GM18861 (cell line): ENCODE results near the gene CTRB1.

Experiments
- ATAC-seq: cut with Tn5 transposase; IDR thresholded peaks from one replicate; pipeline ENCODE4 v1.9.1; 2021; ENCODE audit not compliant: unreplicated experiment

The CTRB1 gene

DNA sequence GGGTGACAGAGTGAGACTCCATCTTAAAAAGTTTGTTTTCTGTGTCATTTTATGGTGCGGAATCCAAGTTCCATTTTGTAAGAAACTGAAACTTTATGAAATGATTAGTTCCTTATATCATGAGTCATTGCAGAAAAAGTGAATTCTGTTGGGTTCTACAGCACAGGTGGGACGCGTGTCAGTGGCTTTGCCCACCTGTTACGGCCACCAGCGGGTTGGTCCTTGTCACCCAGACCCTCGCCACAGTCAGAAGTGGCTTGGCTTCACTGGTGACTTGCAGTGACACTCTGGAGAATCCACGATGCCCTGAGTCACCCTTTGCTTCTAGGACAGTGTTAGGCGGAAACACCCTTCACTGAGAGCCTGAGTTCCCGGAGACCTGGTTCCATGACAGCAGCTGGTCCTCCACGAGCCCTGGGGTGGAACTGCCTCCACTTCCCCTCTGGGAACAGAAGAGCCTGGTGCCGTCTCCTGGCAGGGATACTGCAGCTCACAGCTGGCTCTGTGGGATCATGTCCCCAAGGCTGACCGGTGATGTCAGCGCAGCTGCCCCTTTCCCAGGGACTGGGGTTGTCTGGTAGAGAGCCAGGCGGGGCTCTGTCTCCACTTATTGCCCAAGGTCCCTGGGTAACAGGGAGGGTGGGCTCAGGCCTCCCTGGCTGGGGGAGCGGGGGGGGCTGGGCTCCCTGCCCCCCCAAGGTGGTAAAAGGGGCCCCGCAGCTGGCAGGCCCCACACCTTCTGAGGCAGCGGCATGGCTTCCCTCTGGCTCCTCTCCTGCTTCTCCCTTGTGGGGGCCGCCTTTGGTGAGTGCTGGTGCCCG is at the start of gene CTRB1:
CTRB1 (plus strand) TSS at position 733 of the 821 bp plus-strand sequence; CDS start at position 753, 20 bp downstream.
- ATAC-seq: no peak

DNA sequence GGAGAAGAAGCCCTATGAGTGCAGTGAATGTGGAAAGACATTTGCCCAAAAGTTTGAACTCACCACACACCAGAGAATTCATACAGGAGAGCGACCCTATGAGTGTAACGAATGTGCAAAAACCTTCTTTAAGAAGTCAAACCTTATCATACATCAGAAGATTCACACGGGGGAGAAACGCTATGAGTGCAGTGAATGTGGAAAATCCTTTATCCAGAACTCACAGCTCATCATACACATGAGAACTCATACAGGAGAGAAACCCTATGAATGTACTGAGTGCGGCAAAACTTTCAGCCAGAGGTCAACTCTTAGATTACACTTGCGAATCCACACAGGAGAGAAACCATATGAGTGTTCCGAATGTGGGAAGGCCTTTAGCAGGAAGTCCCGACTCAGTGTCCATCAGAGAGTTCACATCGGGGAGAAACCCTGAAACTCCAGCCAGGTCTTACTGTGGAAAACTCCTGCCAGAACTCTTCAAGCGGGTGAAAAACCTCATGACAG is 48.8 kb upstream of the CTRB1 start:
- ATAC-seq: no peak

DNA sequence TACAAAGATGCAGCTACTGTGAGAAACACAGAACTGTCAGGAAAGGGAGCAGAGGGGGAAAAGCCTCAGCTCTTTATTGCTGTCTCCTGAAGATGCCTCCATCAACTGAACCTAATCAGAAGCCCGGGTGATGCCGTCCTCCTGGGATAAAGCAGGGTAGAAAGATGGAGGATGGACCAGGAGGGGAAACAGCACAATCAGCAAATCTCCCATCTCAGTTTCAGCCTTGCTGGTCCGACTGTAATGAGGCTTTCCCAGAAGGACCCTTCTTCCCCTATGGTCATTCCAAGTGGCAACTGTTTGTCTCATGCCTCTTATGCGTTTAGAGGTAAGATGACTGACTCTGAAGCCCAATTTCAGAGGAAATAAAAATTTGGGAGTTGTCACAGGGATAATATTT is 46.2 kb upstream of the CTRB1 start:
- ATAC-seq: no peak

DNA sequence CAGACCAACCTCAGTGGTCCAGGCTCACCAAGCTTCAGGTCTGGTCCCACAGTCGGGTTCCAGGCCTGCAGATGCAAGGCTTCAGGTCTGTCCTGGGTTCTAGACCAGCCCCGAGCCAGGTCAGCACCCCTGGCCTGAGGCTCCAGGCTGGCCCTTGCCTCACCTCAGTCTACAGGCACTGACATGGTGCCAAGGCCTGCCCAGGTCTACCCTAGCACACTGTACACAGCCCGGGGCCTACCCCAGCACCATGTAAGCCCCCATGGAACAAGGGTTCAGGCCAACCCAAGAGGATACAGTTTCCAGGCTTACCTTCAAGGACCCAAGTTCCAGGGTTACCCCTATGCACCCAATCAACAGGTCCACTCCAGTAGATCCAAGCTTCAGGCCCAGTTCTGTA is 43.7 kb upstream of the CTRB1 start:
- ATAC-seq: no peak

DNA sequence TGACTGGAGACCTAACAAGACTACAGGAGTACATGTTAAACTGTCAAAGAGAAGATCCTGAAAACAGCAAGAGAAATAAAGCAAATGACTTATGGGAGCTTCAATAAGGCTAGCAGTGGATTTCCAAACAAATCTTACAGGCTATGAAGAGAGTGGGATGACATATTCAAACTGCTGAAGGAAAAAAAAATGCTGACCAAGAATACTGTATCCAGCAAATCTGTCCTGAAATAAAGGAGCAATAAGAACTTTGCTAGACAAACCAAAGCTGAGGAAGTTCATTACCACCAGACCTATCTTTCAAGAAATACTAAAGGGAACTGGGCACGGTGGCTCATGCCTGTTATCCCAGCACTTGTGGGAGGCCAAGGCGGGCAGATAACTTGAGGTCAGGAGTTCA is 41.9 kb upstream of the CTRB1 start:
- no peak for ATAC-seq

DNA sequence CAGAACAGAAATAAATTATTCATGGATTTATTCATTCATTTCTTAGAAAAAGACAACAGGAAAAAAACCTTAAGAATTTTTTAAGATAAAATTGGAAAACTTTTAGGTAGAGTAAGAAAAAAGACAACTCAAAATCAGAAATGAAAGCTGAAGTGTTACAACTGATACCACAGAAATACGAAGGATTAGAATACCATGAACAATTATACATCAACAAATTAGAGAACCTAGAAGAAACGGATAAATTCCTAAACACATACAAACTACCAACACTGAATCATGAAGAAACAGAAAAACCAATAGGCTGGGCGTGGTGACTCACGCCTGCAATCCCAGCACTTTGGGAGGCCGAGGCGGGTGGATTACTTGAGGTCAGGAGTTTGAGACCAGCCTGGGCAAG is 39.6 kb upstream of the CTRB1 start:
- ATAC-seq: no peak

DNA sequence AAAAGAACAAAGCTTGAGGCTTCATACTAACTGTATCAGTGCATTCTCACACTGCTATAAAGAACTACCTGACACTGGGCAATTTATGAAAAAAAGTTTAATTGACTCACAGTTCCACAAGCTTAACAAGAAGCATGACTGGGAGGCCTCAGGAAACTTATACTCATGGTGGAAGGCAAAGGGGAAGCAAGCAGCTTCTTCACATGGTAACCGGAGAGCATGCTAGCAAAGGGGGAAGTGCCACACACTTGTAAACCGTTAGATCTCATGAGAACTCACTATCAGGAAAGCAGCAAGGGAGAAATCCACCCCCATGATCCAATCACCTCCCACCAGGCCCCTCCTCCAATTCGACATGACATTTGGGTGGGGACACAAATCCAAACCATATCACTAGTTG is 37.2 kb upstream of the CTRB1 start:
- ATAC-seq: no peak

DNA sequence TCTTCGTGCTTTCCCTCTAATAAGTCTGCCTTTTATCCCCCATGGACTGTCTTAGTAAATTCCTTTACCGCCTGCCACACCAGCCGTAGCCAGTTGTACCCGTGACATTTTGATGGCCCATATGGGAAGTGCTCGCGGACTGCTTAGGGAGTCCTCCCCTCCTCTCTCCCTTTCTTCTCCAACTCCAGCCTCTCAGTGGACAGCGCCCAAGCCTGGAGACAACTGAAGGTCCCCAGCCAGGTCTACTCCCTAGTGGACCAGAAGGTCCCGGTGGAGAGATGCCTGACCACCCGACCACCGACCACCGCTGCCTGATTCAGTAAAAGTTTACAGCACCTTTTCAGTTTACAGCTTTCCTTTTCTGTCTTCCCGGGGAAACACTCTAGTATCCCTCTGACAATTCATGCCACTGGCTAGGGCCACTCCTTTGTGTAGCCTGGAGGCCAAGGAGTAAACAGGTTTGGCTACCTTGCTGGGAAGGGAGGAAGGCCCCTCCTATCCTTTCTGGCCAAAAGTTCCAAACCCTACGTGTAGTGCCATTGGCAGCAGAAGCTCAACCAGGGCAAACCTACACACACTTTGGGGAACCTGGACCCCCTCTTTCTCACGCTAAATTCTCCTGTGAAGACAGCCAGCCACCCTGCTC is 29.8 kb upstream of the CTRB1 start:
- ATAC-seq: no peak

DNA sequence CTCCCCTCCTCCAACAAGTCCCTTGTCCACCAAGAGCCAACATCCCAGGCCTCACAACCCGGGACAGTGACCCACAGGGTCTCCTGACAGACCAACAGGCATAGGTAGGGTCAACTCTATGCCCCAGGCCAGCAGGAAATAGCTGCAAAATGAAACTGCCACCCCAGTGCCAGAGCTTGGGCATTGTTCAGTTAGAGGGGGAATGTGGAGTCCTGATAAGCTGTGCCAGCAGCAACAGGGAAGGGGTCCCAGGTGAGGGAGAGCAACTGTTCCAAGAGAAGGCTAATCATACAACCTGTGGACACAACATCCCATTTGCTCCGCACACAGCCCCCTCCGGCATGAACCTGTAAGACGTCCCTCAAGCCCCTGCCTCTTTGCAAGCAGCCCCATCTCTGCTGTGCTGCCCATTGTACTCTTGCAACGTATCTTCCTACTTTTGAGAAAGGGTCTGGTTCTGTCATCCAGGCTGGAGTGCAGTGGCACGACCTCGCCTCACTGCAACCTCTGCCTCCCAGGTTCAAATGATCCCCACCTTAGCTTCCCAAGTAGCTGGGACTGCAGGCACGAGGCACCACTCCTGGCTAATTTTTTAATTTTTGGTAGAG is 29.0 kb upstream of the CTRB1 start:
- no peak for ATAC-seq

DNA sequence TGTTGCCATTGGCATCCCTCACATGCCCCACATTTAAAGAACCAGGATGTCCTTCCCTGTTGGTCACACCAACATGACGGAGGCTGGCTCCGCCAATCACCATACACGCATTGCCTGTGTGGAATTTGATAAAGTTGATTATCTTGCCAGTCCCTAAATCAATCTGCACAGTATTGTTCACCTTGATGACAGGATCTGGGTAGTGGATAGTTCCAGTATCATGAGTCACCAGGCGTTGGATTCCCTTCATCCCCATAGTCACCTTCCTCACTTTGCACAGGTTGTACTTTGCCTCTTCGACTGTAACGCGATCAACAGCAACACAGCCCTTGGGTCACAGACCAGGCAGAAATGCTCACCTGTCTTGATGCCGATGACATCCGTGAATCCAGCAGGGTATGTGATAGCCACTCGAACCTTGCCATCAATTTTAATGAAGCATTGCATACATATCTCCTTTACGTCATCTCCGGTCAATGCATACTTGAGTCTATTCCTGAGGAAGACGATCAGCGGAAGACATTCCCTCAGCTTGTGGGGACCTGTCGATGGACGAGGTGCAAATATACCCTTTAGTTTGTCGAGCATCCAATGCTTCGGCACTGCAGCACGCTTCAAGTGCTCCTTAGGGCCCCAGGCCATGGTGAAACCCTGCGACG is 26.1 kb upstream of the CTRB1 start:
- no peak for ATAC-seq

DNA sequence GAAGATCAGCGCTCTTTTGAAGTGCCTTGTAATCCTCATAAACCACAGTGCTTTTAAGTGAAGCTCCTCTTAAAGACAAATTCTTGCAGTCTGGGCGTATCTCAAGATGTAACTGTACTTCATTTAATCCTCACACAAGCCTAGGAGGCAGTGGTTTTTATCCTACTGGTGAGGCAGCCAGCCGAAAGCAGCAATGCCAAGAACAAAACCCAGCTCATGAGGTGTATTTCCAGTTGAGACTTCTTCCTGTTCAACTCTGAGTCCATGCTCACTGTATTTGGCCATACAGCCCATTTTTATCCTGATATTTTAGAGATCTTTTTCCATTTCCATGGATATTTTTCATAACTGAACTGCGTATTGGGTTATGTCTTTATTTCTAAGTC is 25.5 kb upstream of the CTRB1 start:
- ATAC-seq: no peak

DNA sequence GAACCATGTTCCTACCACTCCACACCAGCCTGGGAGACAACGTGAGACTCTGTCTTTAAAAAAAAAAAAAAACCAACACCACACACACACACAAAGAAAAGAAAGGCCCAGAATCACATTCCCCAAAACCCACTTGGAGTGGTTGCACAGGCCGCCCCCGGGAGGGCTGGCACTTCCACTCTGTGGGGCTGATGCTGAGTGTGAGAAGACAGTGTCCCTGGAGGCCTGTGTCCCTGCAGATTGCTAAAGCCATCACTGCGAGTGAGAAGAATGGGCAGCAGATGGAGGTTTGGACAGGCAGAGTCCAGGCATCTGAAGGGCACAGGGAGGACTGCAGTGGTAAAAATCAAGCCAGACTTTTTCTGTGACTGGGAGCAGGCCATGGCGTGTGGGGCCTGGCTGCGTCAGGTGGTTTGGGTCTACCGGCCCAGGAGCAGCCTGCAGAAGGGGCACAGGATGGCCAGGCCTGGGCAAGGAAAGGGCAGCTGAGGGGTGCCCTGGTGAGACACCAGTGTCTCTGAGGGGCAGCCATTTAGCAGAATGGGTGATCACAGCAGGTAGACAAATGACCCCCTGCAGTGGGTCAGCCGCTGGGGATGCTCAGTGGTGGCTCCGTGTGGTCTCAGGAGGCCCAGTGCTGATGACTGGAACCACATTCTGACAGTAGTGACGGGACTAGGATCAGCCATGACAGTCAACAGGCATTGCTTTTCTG is 24.9 kb upstream of the CTRB1 start:
- no peak for ATAC-seq

DNA sequence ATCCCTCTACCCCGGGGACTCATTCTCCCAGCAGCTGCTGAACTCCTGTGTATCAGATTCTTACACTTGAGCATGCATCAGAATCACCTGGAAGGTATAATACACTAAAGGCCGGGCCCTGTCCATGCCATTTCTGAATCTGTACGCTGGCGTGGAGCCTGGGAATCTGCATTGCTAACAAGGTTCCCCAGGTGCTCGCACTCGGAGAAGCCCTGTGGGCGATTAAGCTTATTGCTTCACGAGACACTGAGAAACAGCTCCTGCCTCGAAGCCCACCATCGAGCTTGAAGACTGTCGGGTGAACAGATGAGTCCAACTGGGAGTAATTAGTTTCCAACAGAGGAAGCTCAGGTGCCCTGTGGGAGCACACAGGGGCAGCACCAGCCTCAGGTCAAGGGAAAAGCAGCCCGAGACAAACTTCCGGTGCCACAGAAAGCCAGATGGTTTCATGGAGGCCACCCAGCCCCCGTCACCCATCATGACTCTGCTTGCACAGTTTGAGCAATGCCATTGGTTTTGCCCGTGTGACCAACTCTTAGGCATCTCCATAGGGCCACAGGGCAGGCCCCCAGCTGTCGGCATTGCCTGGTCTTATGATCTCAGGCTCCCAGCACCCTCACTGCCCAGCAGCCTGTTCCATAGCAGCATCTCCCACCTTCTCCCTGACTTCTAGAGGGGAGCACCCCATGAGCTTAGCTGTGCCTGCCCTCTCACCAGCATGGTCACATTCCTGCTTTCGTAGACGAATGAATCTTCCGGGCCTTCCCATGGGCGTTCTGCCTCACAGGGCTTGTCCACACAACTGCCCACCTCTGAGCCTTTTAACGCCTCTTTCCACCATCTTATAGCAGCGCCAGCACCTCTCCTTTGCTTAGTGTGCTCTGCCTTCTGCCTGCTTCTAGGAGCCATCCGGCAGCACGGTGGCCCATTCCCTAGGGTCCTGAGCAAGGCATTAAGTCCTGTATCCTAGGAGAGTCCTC is 22.7 kb upstream of the CTRB1 start:
- ATAC-seq: no peak

DNA sequence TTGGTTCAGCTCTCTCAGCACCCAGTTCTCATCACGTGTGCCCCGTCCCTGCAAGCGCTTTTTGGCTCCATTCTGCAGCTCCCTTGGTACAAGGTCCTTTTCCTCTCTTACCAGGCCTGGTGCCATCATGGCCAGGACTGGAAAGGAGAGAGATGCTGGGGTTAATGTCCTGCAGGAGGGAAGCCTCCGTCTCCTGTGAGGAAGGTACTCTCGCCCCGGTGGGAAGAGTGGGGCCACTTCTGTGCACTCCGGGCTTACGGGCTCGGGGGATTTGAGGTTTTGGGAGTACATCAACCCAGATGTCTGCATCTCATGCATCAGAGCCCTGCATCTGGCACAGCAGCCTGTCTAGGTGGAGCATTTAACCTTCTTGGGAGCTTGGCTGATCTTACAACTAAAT is 22.0 kb upstream of the CTRB1 start:
- no peak for ATAC-seq

DNA sequence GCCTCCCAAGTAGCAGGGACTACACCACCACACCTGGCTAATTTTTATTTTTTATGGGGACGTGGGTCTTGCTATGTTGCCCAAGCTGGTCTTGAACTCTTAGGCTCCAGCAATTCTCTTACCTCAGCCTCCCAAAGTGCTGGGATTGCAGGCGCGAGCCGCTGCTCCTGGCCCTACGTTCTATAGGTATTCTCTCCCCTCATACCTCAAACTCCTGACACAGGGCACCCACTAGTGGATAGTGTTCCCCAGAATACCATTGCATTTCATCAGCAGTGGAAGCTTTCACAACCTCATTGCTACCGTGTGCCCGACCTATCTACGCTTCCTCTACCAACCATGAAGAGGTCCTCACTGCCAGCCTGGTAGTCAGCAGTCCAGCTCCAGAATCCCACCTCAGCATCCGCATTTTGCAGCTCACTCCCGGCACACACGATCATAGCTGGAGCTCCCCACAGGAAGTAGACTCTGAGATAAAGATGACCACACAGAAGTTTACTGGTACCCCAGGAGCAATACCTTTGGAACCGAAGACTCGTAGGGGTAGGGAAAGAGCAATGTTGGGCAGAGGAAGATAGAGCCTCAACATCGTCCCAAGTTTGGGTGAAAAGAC is 21.2 kb upstream of the CTRB1 start:
- ATAC-seq: no peak

DNA sequence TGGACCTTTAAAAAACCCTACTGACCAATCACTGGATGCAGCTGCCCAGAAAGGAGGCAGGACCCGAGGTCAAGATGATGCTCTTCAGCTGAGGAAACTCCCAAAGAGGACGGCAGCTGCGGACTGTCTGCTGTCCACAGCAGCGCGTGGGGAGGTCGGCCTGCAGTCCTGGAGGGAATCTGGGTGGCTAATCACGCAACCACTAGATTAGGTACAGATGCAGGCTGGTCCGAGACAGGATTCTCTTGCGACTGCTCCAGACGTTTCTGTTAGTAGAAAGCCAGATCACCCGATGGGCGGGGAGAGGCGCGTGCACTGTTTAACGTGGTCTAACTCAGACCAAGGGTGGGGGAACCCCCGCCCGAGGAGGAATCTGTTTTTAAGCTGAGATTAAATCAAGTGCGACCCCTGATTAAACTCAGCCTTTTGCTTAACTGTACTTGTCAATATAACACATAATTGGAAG is 20.6 kb upstream of the CTRB1 start:
- no peak for ATAC-seq

DNA sequence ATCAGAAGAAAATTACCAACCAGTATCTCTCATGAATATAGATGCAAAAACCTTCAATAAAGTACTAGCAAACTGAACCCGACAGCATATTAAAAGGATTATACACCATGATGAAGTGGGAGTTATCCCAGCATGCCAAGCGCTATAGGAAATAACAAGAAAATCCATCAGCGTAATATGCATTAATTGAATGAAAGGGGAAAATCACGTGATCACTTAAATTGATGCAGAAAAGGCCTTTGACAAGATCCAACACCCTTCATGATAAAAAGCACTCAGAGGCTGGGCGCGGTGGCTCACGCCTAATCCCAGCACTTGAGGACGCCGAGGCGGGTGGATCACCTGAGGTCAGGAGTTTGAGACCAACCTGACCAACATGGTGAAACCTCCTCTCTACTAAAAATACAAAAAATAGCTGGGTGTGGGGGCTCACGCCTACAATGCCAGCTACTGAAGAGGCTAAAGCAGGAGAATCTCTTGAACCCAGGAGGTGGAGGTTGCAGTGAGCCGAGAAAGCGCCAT is 16.7 kb upstream of the CTRB1 start:
- ATAC-seq: no peak

DNA sequence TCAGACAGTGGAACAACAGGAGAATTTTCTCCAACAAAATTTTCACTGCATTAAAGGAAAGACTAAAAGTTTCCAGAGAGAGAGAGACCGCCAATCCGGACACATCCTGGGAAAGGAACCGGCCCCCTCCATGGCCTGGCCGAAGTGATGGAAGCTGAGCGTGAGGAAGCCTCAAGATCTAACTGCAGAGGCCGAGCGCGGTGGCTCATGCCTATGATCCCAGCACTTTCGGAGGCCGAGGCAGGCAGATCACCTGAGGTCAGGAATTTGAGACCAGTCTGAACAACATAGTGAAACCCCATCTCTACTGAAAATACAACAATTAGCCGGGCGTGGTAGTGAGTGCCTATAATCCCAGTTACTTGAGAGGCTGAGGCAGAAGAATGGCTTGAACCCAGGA is 15.7 kb upstream of the CTRB1 start:
- no peak for ATAC-seq
